ENCODE data around the gene CALML3.

DNA sequence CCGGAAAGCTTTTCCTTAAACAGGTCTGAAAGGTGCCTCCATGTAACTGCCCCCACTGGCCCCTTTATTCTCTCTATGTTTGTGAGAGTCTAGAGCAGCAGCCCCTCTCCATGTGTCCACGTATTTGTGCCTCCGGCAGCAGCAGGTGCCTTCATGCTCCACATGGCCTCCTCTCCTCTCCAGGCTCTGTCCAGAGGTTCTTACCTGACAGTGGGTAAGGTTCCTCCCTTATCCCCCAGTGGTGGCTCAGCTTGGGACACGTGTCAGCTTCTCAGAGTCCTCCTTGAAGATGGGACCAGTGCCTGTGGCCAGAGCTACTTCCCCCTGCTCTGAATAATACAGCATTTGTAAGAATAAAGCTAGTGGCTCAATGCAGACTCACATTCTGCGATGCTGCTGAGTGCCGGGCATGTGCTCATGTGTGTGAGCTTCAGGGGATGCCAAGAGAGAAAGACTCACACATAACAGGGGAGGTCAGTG lies 7.9 kb downstream of the CALML3 start:
- no peak for TF ChIP-seq CEBPB (IDR thresholded peaks at IDR 0.05; ENCODE audit: low read depth, low read length)
- TF ChIP-seq, protein P1, sequence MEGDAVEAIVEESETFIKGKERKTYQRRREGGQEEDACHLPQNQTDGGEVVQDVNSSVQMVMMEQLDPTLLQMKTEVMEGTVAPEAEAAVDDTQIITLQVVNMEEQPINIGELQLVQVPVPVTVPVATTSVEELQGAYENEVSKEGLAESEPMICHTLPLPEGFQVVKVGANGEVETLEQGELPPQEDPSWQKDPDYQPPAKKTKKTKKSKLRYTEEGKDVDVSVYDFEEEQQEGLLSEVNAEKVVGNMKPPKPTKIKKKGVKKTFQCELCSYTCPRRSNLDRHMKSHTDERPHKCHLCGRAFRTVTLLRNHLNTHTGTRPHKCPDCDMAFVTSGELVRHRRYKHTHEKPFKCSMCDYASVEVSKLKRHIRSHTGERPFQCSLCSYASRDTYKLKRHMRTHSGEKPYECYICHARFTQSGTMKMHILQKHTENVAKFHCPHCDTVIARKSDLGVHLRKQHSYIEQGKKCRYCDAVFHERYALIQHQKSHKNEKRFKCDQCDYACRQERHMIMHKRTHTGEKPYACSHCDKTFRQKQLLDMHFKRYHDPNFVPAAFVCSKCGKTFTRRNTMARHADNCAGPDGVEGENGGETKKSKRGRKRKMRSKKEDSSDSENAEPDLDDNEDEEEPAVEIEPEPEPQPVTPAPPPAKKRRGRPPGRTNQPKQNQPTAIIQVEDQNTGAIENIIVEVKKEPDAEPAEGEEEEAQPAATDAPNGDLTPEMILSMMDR (IDR thresholded peaks at IDR 0.05; ENCODE audit: control extremely low read depth in 1 of 3, insufficient read depth in 1 of 3, low read depth in 1 of 3, low read length in 3 of 3), result no peak
- TF ChIP-seq ZNF274 (IDR thresholded peaks at IDR 0.05; ENCODE audit: borderline replicate concordance, extremely low read depth, low read length), result no peak
- TF ChIP-seq EZH2 (IDR thresholded peaks at IDR 0.05; ENCODE audit: low read depth, low read length, severe bottlenecking), result no peak
- no peak for TF ChIP-seq RAD21 (IDR thresholded peaks at IDR 0.05 in 1 of 2, conservative IDR thresholded peaks at IDR 0.05 in 1 of 2; ENCODE audit: low read depth in 2 of 2, low read length in 2 of 2)

Data from H1 (cell line).